Adipose tissue (tissue), 3 donors: ENCODE results near the gene ZBTB20. TPM values are rescaled to one million over a fixed set of nuclear protein-coding genes. Genes with fewer than 3 reads are reported as not detected.

ENCODE experiments used
- H3K27ac ChIP-seq: one replicate; pipeline ENCODE4 v1.5.1; 2013; ENCODE audit warnings: low read depth, low read length
- WGBS, 3 donors: extraction: QIAGEN DNeasy Blood & Tissue Kit; methylation state at CpG; one replicate each; pipeline ENCODE4 v1.1.7; 2013; 5-methylcytosine and 5-hydroxymethylcytosine counted together
- polyA plus RNA-seq, 3 donors: library from polyadenylated mRNA; stranded (reverse); fragments of 200-250 nt; gene quantifications; one replicate each; pipeline ENCODE4 v1.2.3, GENCODE V29; 2013
- donor health status: healthy with polysubstance abuse.
- donor health status: Bipolar disorder and iron deficiency.
- donor health status: healthy.

Gene ZBTB20
- polyA plus RNA-seq, 3 donors: 0.62 to 7.8 (median 1.4) TPM

DNA sequence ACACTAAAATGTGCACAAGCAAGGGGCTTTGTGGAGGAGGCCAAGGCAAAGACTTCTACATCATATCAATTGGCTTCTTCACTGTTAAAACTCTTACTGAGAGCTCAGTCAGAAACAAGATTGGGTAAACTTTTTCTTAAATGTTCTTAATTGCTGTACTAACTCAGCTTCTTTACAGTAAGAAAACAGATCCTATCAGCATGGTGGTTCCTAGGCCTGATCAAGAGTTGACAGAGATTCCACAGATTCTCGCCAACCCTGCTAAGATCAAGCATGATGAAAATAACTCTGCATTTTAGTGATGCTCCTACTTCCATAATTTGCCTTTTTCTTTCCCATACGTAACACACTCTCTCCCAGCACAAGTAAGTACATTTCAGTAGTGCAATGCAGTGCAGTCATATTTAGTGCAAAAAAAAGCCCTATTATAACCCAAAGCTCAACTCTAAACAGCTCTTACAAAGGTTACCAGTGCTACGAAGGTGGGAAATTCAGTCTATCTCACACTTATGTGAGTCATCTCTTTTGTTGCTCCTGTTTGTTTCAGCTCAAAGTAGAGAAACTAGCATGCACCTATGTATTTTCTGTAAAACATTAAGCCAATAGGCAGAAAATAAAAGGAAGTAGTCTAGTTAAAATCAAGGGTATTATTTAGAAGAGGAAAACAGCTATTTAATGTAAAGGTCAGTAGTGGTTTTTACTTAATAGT is 823.4 kb downstream of the ZBTB20 start:
- H3K27ac ChIP-seq: no peak overlapping the region

DNA sequence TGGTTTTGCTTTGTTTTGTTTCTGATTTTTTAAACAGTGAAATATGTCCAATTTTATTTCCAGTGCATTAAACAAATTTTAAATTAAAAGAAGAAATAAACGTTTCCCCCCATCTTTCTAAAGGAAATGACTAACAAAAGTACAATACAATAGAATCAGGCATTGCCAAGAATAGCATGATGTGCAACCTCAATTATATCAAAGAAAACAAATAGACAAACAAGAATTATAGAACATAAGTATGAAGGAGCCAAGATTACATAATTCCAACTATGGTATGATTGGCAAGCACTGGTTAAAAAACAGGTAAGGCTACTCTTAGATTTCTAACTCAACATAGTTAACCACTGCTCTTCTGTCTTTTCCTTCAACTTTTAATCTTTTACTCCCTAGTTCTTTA is 826.8 kb downstream of the ZBTB20 start:
- 45 to 67% (median 64%) methylated on average over 1 of the region's 1 CpG for WGBS, 3 donors

More for the DNA sequence above, 823.4 kb downstream of the ZBTB20 start:
- WGBS, 3 donors: 92 to 98% (median 94%) methylated on average over 3 of the region's 3 CpGs

GRCh38 chr3:114319453-114319852 is 827.6 kb downstream of the ZBTB20 start:
- no peak overlapping the region for H3K27ac ChIP-seq
- WGBS, 3 donors: 81 to 88% (median 82%) methylated on average over 4 of the region's 4 CpGs

More for the DNA sequence above, 826.8 kb downstream of the ZBTB20 start:
- H3K27ac ChIP-seq: no peak overlapping the region

DNA sequence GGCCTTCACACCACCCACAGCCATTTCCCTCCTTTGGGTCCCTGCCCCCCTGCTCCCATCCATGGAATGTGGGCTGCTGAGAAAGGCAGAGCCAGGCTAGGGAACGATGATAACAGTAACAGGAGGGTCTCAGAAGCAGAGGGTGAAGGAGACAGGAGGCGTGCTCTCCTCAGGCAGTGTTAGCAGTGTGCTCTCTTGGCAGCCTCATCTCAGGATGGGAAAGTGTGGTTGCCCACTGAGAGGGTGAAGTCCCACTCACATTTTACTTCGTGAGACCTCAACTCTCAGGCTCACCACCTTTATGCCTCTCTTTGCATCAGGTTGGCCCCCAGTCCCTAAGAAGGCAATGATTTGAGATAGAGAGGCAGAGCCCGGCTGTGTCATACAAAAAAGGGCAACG is 828.8 kb downstream of the ZBTB20 start:
- H3K27ac ChIP-seq: no peak overlapping the region
- 89 to 95% (median 90%) methylated on average over 5 of the region's 5 CpGs for WGBS, 3 donors

- no peak overlapping the region for H3K27ac ChIP-seq
- 95 to 99% (median 96%) methylated on average over 2 of the region's 2 CpGs for WGBS, 3 donors
These were observed 832.8 kb downstream of the ZBTB20 start for GRCh38 chr3:114314282-114314681.

DNA sequence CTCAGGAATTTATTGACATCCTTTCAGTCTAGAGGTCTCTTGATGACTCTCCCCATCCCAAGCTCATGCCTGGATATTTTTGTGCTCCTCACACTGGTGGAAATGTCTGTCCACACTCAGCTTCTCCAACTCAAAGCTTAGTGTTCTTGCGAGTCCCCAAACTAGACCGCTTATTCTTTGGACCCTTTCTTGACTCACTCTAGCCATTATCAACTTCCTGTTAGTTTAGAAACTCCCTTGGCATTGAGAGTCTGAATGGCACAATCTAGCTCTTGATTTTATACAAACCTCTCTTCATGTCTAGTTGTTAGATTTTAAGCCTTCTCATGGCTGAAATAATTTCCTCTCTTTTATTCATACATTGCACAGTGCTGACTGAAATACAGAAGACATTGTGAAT is 833.7 kb downstream of the ZBTB20 start:
- 88 to 95% (median 93%) methylated on average over 2 of the region's 2 CpGs for WGBS, 3 donors
- no peak overlapping the region for H3K27ac ChIP-seq

GRCh38 chr3:114310695-114311094 is 836.4 kb downstream of the ZBTB20 start:
- no peak overlapping the region for H3K27ac ChIP-seq
- WGBS, 3 donors: 83 to 86% (median 83%) methylated on average over 2 of the region's 2 CpGs

- WGBS, 3 donors: 60 to 75% (median 71%) methylated on average over 5 of the region's 5 CpGs
- no peak overlapping the region for H3K27ac ChIP-seq
These were observed 838.3 kb downstream of the ZBTB20 start for GRCh38 chr3:114308830-114309229.

DNA sequence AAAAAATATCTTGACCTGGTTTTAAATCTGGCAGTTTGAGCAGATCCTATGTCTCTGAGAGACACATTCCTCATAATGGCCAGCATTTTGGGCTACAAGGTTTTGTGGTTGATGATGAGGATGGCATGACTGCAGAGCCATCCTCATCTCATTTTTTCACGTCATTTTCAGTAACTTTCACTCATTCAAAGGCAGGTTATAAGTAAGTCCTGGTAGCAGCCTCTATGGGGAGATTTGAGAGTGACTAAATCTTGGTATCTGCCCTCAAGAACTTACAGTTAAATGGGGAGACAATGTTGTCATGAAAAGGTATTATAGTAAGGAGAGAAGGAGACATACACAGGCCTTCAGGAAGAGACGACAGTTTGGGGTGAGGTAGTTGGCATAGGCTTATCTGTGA is 838.7 kb downstream of the ZBTB20 start:
- H3K27ac ChIP-seq: no peak overlapping the region
- 76 to 80% (median 79%) methylated on average over 2 of the region's 2 CpGs for WGBS, 3 donors

GRCh38 chr3:114307832-114308231 is 839.3 kb downstream of the ZBTB20 start:
- 74 to 87% (median 81%) methylated on average over 3 of the region's 3 CpGs for WGBS, 3 donors
- H3K27ac ChIP-seq: no peak overlapping the region

DNA sequence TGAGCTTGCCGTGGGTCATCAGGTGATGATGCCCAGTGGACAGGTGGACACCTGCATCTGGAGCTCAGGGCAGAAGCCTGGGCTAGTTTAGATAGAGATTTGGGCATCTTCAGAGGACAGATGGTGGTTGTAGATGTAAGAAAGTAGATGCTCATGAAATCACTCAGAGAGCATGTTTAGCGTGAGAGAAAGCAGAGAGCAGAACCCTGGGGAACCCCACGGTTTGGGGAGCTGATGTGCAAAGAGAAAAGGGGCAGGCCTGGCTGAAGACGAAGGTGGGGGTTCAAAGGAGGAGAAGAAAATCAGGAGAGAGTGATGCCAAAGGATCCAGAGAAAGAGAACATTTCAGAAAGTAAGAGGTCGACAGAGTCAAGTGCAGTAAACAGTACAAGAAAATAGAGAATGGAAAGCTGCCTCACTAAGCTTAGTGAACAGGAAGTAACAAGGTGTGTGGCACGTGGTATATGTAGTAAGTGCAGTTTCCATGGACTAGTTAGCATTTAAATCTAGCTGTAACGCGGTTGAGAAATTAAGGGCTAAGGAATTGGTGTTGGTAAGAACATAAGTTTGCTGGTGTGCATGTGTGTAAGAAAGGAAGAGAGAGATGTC is 839.8 kb downstream of the ZBTB20 start:
- WGBS, 3 donors: 85 to 89% (median 86%) methylated on average over 8 of the region's 8 CpGs
- no peak overlapping the region for H3K27ac ChIP-seq

- WGBS, 3 donors: 92% methylated on average over 5 of the region's 5 CpGs
- no peak overlapping the region for H3K27ac ChIP-seq
These were observed 847.0 kb downstream of the ZBTB20 start for GRCh38 chr3:114299941-114300624.

DNA sequence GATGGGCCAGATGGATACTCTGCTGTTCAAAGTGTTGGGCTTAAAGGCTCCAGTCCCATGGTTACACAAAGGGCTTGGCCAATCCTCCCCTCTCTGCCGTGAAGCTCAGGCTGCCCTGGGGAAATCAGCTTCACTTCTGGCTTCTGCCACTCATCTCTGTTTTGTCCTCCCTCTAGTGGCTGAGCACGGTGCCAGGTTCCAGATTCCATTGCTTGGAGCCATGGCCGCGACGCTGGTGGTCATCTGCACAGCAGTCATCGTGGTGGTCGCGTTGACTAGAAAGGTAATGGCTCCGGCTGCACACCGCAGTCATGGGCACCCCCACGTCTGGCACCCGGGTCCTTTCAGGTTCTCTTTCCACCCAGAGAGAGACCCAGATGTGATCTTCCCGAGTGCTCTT is 847.7 kb downstream of the ZBTB20 start:
- 72 to 77% (median 76%) methylated on average over 13 of the region's 13 CpGs for WGBS, 3 donors
- H3K27ac ChIP-seq: no peak overlapping the region

GRCh38 chr3:114295946-114296345 is 851.1 kb downstream of the ZBTB20 start:
- 88 to 97% (median 91%) methylated on average over 2 of the region's 2 CpGs for WGBS, 3 donors
- H3K27ac ChIP-seq: no peak overlapping the region

DNA sequence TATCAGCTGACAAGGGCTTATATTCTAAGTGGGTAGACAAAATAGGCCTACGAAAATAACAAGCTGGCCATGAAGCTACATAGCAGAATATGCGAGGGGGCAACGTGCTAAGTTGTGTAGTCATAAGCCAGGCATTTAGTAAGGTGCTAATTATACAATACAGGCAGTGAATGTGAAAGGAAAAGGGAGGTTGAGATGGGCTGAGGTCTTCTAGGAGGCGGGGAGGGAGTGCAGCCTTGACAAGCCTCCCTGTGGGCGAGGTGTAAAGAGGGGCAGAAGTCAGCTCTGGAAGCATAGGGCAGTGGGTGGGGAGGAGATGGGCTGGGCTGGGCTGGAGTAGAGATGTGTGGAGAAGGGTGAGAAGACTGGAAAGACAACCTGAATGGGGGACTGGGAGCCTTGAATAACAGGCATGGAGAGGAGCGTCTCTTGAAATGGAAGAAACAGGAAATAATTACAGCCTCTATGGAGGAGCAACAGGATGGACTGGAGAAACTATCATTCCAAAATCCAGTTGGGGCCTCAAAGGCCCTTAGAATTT is 852.1 kb downstream of the ZBTB20 start:
- 80 to 84% (median 84%) methylated on average over 6 of the region's 6 CpGs for WGBS, 3 donors

DNA sequence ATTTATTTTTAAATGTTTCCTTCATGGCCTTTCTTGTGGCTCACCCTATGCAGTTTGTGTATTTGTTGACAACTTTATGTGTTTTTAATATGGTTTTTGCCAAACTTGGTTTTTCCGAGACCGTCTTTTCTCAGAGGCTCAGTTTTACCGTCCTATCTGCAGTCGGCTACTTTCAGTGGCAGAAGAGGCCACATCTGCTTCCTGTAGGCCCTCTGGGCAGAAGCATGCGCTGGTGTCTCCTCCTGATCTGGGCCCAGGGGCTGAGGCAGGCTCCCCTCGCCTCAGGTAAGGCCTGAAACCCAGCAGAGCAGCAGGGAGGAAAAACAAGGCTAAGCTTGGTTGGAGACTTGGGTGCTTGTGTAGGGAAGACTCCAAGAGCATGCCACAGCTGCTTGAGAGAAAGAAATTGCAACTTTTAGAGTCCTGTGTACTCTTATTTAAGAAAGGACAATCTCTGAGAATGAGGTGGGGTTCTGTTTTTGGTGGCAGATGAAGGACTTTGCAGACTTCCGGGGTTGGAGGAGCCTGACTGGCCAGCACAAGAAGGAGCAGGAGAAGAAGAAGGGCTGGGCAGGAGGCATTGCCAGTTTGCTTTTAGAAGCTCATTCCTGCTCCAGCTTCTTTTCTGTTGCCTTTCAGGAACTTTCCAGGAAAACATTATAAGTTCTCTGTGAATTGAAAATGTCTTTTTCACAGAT is 853.1 kb downstream of the ZBTB20 start, which contains the start of gene TIGIT:
Gene TIGIT (plus strand): TSS at position 191 of the 698 bp plus-strand sequence. CDS start 34 bp downstream, at position 225.
- H3K27ac ChIP-seq: no peak within 1 kb of the TSS
- 85 to 92% (median 88%) methylated on average over 7 of the region's 7 CpGs for WGBS, 3 donors

More for the DNA sequence above, 852.1 kb downstream of the ZBTB20 start:
- H3K27ac ChIP-seq: no peak overlapping the region

- H3K27ac ChIP-seq: no peak overlapping the region
- 46 to 53% (median 51%) methylated on average over 23 of the region's 23 CpGs for WGBS, 3 donors
These were observed 855.9 kb downstream of the ZBTB20 start for GRCh38 chr3:114290911-114291901.
